HFFc6 (cell line): ENCODE data around the gene IL1RN. TPM values are rescaled to one million over a fixed set of nuclear protein-coding genes. Genes with fewer than 3 reads are reported as not detected.

Source experiments
- DNase-seq: peaks from one replicate; pipeline ENCODE4 v3.0.0-alpha.2; 2018
- H3K27ac Mint-ChIP-seq: 2 replicates; pipeline ENCODE4 v1.8.0; 2020; ENCODE audit warnings: mild to moderate bottlenecking, mixed read lengths
- H3K27me3 Mint-ChIP-seq: 2 replicates; pipeline ENCODE4 v1.8.0; 2021; ENCODE audit warnings: mild to moderate bottlenecking, moderate library complexity, mixed read lengths; ENCODE audit not compliant: insufficient read depth
- H3K36me3 Mint-ChIP-seq: 2 replicates; pipeline ENCODE4 v1.8.0; 2021; ENCODE audit warnings: low read depth, mixed read lengths
- H3K4me1 Mint-ChIP-seq: 2 replicates; pipeline ENCODE4 v1.8.0; 2020; ENCODE audit warnings: low read depth, mixed read lengths
- H3K4me3 Mint-ChIP-seq: 2 replicates; pipeline ENCODE4 v1.8.0; 2020; ENCODE audit warnings: mild to moderate bottlenecking, moderate library complexity, mixed read lengths
- H3K9me3 Mint-ChIP-seq: 2 replicates; pipeline ENCODE4 v1.8.0; 2020; ENCODE audit warnings: mild to moderate bottlenecking, mixed read lengths
- CTCF ChIP-seq: fragments of 200-600 bp; sonication (generic); IDR thresholded peaks from 2 replicates; pipeline ENCODE4 v1.5.0; 2021; ENCODE audit warnings: antibody characterized with exemption, mild to moderate bottlenecking
- total RNA-seq, 6 experiments: library from RNA; stranded (reverse); fragmentation: NEBNext Ultra II Directional; extraction: Animal tissue kit (Norgen Biotek cat#: 25700); gene quantifications; 2 replicates in 1 of 6; 3 replicates in 5 of 6; pipeline ENCODE4 v1.2.3, GENCODE V29; 2021

The IL1RN gene
- total RNA-seq, 6 experiments from 2014 or later, result not detected

DNA sequence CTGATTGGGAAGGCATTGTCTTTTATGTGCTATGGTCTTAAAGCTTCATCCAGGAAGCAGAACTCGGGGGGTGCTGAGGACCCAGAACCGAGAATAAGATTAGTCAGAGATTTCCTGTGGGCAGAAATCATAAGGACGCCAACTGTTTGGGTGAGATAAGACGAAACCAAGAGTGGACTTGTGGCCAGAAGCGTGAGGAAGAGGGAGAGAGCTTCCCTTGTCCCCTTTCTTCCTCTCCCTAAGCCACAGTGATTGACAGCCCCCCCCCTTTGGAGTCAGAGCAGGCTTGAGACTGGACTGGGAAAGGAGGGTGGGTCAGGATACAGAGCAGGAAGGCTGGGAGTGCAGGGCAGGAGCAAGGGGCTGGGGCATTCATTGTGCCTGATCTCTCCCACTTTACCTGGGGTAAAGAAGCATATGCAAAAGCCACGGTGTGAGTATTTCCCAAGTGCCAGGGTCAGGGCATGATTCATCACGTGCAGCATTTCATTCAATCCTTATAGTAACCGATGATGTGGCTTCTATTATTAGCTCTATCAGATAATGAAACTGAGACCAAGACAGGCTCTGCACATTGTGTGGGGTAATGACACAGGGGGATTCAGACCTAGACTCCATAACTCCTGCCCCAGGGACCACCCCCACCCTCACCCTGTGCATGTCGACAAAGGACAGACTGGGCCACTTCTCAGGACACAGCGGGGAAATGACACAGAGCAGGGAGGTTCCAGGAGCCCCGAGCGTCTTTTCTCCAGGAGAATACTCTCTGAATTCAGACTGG is 3.0 kb upstream of the IL1RN start:
- Mint-ChIP-seq H3K27ac (peak overlapping the region; percentile 67), H3K9me3 (no peaks in the 10 kb centered on the region), H3K4me3 (peak overlapping the region; percentile 74), H3K36me3 (no peaks in the 10 kb centered on the region), H3K4me1 (peaks cover 26% of the 10 kb centered on the region), H3K27me3 (peaks cover 17% of the 10 kb centered on the region)
- DNase-seq, result peak; percentile 61
- TF ChIP-seq CTCF, result no peak

GRCh38 chr2:113124984-113125855 is 2.2 kb upstream of the IL1RN start:
- H3K9me3 Mint-ChIP-seq, result no peaks in the 10 kb centered on the region
- H3K27ac Mint-ChIP-seq, result peak overlapping the region; percentile 67
- no peaks in the 10 kb centered on the region for H3K36me3 Mint-ChIP-seq
- peak overlapping the region; percentile 74; the same call in 1 of the 2 replicates for H3K4me3 Mint-ChIP-seq
- H3K4me1 Mint-ChIP-seq, result peaks cover 26% of the 10 kb centered on the region
- H3K27me3 Mint-ChIP-seq, result peaks cover 21% of the 10 kb centered on the region
- no peak for TF ChIP-seq CTCF
- DNase-seq, result peak; percentile 52

DNA sequence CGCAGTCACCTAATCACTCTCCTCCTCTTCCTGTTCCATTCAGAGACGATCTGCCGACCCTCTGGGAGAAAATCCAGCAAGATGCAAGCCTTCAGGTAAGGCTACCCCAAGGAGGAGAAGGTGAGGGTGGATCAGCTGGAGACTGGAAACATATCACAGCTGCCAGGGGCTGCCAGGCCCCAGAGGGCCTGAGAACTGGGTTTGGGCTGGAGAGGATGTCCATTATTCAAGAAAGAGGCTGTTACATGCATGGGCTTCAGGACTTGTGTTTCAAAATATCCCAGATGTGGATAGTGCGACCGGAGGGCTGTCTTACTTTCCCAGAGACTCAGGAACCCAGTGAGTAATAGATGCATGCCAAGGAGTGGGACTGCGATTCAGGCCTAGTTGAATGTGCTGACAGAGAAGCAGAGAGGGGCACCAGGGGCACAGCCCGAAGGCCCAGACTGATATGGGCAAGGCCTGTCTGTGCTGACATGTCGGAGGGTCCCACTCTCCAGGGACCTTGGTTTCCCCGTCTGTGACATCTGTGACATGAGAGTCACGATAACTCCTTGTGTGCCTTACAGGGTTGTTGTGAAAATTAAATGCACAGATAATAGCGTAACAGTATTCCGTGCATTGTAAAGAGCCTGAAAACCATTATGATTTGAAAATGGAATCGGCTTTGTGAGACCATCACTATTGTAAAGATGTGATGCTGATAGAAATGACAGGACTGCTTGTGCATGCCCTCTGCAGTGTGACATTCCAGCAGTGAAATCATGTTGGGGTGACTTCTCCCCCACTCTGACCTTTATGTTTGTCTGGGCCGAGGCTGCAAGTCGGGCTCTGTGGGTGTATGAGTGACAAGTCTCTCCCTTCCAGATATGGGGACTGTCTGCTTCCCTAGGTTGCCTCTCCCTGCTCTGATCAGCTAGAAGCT is 510 bp downstream of the IL1RN start:
- no peak for DNase-seq
- Mint-ChIP-seq H3K9me3 (no peaks in the 10 kb centered on the region), H3K4me3 (no peak overlapping the region), H3K36me3 (no peaks in the 10 kb centered on the region), H3K27ac (no peak overlapping the region), H3K27me3 (peaks cover 19% of the 10 kb centered on the region), H3K4me1 (peaks cover 26% of the 10 kb centered on the region)
- TF ChIP-seq CTCF, result no peak

DNA sequence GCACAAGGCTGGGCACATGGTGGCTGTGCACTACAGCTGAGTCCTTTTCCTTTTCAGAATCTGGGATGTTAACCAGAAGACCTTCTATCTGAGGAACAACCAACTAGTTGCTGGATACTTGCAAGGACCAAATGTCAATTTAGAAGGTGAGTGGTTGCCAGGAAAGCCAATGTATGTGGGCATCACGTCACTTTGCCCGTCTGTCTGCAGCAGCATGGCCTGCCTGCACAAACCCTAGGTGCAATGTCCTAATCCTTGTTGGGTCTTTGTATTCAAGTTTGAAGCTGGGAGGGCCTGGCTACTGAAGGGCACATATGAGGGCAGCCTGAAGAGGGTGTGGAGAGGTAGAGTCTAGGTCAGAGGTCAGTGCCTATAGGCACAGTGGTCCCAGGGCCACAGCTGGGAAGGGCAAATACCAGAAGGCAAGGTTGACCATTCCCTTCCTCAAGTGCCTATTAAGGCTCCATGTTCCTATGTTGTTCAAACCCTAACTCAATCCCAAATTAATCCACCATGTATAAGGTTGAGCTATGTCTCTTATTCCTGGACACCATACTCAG is 2.2 kb downstream of the IL1RN start:
- H3K4me1 Mint-ChIP-seq, result peaks cover 25% of the 10 kb centered on the region
- no peak overlapping the region for H3K4me3 Mint-ChIP-seq
- no peaks in the 10 kb centered on the region for H3K36me3 Mint-ChIP-seq
- DNase-seq, result no peak
- peaks cover 20% of the 10 kb centered on the region for H3K27me3 Mint-ChIP-seq
- no peaks in the 10 kb centered on the region for H3K9me3 Mint-ChIP-seq
- TF ChIP-seq CTCF, result no peak
- H3K27ac Mint-ChIP-seq, result no peak overlapping the region
